Neuronal stem cell (in vitro differentiated cells): ENCODE measurements around the gene SPOP.

Source experiments
- DNase-seq: peaks from one replicate; pipeline ENCODE4 v3.0.0-alpha.2; 2013; ENCODE audit warnings: low spot score
- H2AFZ ChIP-seq: one replicate; pipeline ENCODE4 v1.6.1; 2013; ENCODE audit warnings: mild to moderate bottlenecking, low read length, inconsistent platforms
- H2AK5ac ChIP-seq: 2 replicates; pipeline ENCODE4 v1.6.1; 2013; ENCODE audit warnings: low read depth, mild to moderate bottlenecking, inconsistent platforms, low read length, moderate library complexity, mixed read lengths
- H2BK120ac ChIP-seq: 2 replicates; pipeline ENCODE4 v1.6.1; 2013; ENCODE audit warnings: low read depth, mild to moderate bottlenecking, inconsistent platforms, low read length, moderate library complexity, mixed read lengths
- H2BK12ac ChIP-seq: one replicate; pipeline ENCODE4 v1.6.1; 2013; ENCODE audit warnings: low read length, inconsistent platforms
- H2BK15ac ChIP-seq: 2 replicates; pipeline ENCODE4 v1.6.1; 2013; ENCODE audit warnings: mild to moderate bottlenecking, low read length, inconsistent platforms, mixed read lengths
- H2BK5ac ChIP-seq: one replicate; pipeline ENCODE4 v1.6.1; 2013; ENCODE audit warnings: inconsistent platforms, mild to moderate bottlenecking, low read length, moderate library complexity
- H3K14ac ChIP-seq: one replicate; pipeline ENCODE4 v1.6.1; 2013; ENCODE audit warnings: low read length, inconsistent platforms
- H3K18ac ChIP-seq: 2 replicates; pipeline ENCODE4 v1.6.1; 2013; ENCODE audit warnings: low read length, inconsistent platforms
- H3K23ac ChIP-seq: 2 replicates; pipeline ENCODE4 v1.6.1; 2013; ENCODE audit warnings: low read depth, mild to moderate bottlenecking, mixed read lengths, low read length, inconsistent platforms; ENCODE audit not compliant: poor library complexity
- H3K27ac ChIP-seq: replicated peaks from 3 replicates; pipeline ENCODE4 v1.5.1; 2013; ENCODE audit warnings: low read length, inconsistent platforms
- H3K27me3 ChIP-seq, 3 experiments: 2 replicates each; pipeline ENCODE4 v1.6.1; 2013; ENCODE audit warnings: low read length in 3 of 3, mild to moderate bottlenecking in 2 of 3, inconsistent platforms in 1 of 3, low read depth in 1 of 3, mixed read lengths in 1 of 3, moderate library complexity in 1 of 3; ENCODE audit not compliant: control insufficient read depth in 3 of 3, insufficient read depth in 3 of 3
- H3K36me3 ChIP-seq, 2 donors: replicated peaks in 1 of 2; 2 replicates each; pipeline ENCODE4 v1.6.1; 2013; ENCODE audit warnings: low read length in 2 of 2; ENCODE audit not compliant: control insufficient read depth in 2 of 2, insufficient read depth in 2 of 2
- H3K4ac ChIP-seq: 2 replicates; pipeline ENCODE4 v1.6.1; 2013; ENCODE audit warnings: inconsistent platforms, mild to moderate bottlenecking, low read length, moderate library complexity
- H3K4me1 ChIP-seq, 2 donors: 1 replicate in 1 of 2; 2 replicates in 1 of 2; pipeline ENCODE4 v1.6.1; 2013; ENCODE audit warnings: low read length in 2 of 2, low read depth in 1 of 2; ENCODE audit not compliant: control insufficient read depth in 2 of 2, insufficient read depth in 1 of 2
- H3K4me2 ChIP-seq: one replicate; pipeline ENCODE4 v1.6.1; 2013; ENCODE audit warnings: mild to moderate bottlenecking, low read length, inconsistent platforms; ENCODE audit not compliant: insufficient read depth, poor library complexity, severe bottlenecking
- H3K4me3 ChIP-seq, 2 donors: 2 replicates each; pipeline ENCODE4 v1.5.1; 2013; ENCODE audit warnings: low read length in 2 of 2, mild to moderate bottlenecking in 2 of 2, inconsistent platforms in 1 of 2, moderate library complexity in 1 of 2
- H3K79me1 ChIP-seq: one replicate; pipeline ENCODE4 v1.6.1; 2013; ENCODE audit warnings: low read depth, mild to moderate bottlenecking, inconsistent platforms, low read length, moderate library complexity
- H3K9ac ChIP-seq: one replicate; pipeline ENCODE4 v1.6.1; 2013; ENCODE audit warnings: mild to moderate bottlenecking, low read depth, low read length, inconsistent platforms; ENCODE audit not compliant: poor library complexity
- H3K9me3 ChIP-seq, 2 donors: replicated peaks in 1 of 2; 2 replicates each; pipeline versions ENCODE3 to v1.6.1; 2013; ENCODE audit warnings: low read length in 2 of 2, mild to moderate bottlenecking in 2 of 2, inconsistent platforms in 1 of 2, low read depth in 1 of 2, mixed read lengths in 1 of 2, moderate library complexity in 1 of 2; ENCODE audit not compliant: control insufficient read depth in 2 of 2, insufficient read depth in 1 of 2
- H4K8ac ChIP-seq: one replicate; pipeline ENCODE4 v1.6.1; 2013; ENCODE audit warnings: low read depth, mild to moderate bottlenecking, inconsistent platforms, low read length, moderate library complexity
- H4K91ac ChIP-seq: one replicate; pipeline ENCODE4 v1.6.1; 2013; ENCODE audit warnings: low read length, low read depth, mild to moderate bottlenecking, inconsistent platforms; ENCODE audit not compliant: poor library complexity
- WGBS, 2 donors: extraction: QIAGEN DNeasy Blood & Tissue Kit; methylation state at CpG; one replicate each; pipeline ENCODE4 v1.1.7; 2013; ENCODE audit warnings: missing lambda C conversion rate in 2 of 2, mixed read lengths in 1 of 2; ENCODE audit not compliant: insufficient read length in 2 of 2, insufficient replicate concordance in 1 of 2; ENCODE audit errors: extremely low coverage in 2 of 2; 5-methylcytosine and 5-hydroxymethylcytosine counted together

SPOP gene

DNA sequence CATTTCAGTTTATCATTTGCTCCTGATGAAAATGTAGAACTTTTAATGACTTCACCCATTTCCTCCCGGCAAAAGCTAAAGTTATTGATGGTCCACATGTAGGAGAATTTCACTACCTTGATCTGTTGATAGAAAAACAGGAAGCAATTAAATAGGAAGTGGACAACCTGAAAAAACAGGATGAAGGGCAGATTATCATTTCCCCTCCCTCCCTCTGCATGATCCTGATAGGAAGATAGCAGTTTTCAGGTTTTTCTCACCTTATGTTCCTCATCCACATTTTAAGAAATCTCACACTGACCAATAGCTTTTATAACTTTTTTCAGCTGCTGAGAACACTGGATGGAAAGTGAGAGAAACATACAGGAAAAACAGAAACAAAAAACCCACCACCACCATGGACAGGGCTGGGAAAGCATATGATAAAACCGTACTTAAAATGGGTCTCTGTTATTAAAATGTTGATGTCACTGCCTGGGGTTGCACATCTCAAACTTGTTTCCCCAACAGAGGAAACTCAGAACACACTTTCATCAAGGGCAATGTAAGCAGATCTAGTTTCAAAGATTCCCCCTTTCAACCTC is 55.9 kb downstream of the SPOP start:
- H3K9ac ChIP-seq = no peak overlapping the region
- H2AK5ac ChIP-seq = no peak overlapping the region
- no peaks in the 10 kb centered on the region for H3K79me1 ChIP-seq
- no peak overlapping the region for H2AFZ ChIP-seq
- no peak overlapping the region for H3K14ac ChIP-seq
- no peaks in the 10 kb centered on the region for H3K4me1 ChIP-seq
- DNase-seq = no peak
- H3K18ac ChIP-seq = no peak overlapping the region
- peaks cover 16 to 60% of the 10 kb centered on the region in 2 donors for H3K36me3 ChIP-seq
- no peak overlapping the region for H2BK5ac ChIP-seq
- H4K8ac ChIP-seq = no peak overlapping the region
- no peak overlapping the region for H3K4me3 ChIP-seq
- H3K27ac ChIP-seq = no peak overlapping the region
- no peak overlapping the region for H2BK120ac ChIP-seq
- H2BK15ac ChIP-seq = no peak overlapping the region
- WGBS, 2 donors = no CpG with 5 or more reads among the region's 2 CpGs
- no peak overlapping the region for H2BK12ac ChIP-seq
- no peak overlapping the region for H4K91ac ChIP-seq
- no peaks in the 10 kb centered on the region for H3K27me3 ChIP-seq
- H3K23ac ChIP-seq = no peak overlapping the region
- no peak overlapping the region for H3K4me2 ChIP-seq
- H3K4ac ChIP-seq = no peak overlapping the region
- H3K9me3 ChIP-seq = no peaks in the 10 kb centered on the region

GRCh38 chr17:49621420-49621819 is 56.5 kb downstream of the SPOP start:
- H2BK15ac ChIP-seq = no peak overlapping the region
- H3K79me1 ChIP-seq = no peaks in the 10 kb centered on the region
- H2BK5ac ChIP-seq = no peak overlapping the region
- H3K27ac ChIP-seq = no peak overlapping the region
- DNase-seq = no peak
- no peaks in the 10 kb centered on the region for H3K4me1 ChIP-seq
- H3K27me3 ChIP-seq = no peaks in the 10 kb centered on the region
- no peak overlapping the region for H2AK5ac ChIP-seq
- H3K14ac ChIP-seq = no peak overlapping the region
- H3K4me2 ChIP-seq = no peak overlapping the region
- no peak overlapping the region for H3K4ac ChIP-seq
- H4K91ac ChIP-seq = no peak overlapping the region
- H3K9me3 ChIP-seq = no peaks in the 10 kb centered on the region
- H2BK120ac ChIP-seq = no peak overlapping the region
- H2BK12ac ChIP-seq = no peak overlapping the region
- no peak overlapping the region for H3K4me3 ChIP-seq
- H4K8ac ChIP-seq = no peak overlapping the region
- no peak overlapping the region for H2AFZ ChIP-seq
- peaks cover 22 to 66% of the 10 kb centered on the region in 2 donors for H3K36me3 ChIP-seq
- no peak overlapping the region for H3K23ac ChIP-seq
- H3K9ac ChIP-seq = no peak overlapping the region
- no peak overlapping the region for H3K18ac ChIP-seq

DNA sequence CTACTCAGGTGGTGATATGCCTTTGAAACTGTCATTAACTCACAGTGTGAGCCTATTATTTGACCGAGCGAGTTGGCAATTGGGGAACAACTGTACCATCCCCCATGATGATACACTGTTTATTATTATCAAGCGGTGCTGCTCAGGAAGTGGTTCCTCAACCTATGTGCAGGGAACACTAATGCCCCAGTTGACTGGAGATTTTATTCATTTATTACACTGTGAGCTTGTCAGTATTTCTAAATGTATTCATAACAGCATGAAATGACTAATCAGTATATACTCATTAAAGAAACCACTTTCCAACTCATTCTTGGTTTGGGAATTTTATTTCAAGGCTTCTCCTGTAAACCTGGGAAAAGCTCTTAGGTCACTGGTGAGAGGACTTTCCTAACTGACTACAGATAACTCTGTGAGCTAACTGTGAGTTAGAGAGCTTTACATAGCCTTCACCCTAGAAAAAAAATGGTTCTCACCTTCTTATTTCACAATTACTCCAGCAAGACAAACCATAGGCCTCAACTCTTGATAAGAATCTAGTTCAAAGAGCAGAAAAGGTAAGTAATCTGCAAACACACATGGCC is 59.8 kb downstream of the SPOP start:
- Histone ChIP-seq H3K4me3 (no peak overlapping the region), H3K14ac (no peak overlapping the region), H3K23ac (no peak overlapping the region)

DNA sequence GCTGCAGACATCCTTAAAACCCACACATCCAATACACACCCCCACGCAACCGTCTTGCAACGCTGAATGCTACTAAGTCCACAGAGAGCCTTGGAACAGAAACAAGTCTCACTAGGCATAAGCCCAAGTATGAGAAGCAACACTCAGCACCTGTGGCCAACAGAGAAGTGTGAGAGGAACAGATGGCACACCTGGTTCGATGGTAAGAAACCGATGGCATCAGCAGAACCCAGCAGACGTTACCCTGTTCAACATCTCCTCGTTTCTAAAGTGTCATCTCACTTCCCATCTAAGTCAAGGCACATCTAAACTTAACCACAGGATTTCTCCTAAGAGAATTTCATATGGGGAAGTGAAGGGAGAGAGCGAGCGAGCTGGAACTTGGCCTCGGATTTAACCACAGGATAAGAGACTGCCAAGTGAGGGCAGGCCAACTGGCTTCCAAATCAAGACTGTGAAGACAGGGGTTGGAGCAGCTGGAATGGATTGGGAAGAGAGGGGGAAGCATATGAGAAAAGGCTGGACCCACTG is 61.2 kb downstream of the SPOP start:
- H3K4ac ChIP-seq = no peak overlapping the region
- no peak overlapping the region for H3K4me3 ChIP-seq
- no peak overlapping the region for H2BK120ac ChIP-seq
- H3K9ac ChIP-seq = no peak overlapping the region
- H3K4me2 ChIP-seq = no peak overlapping the region
- peaks cover 26 to 93% of the 10 kb centered on the region in 2 donors for H3K36me3 ChIP-seq
- H3K23ac ChIP-seq = no peak overlapping the region
- no peaks in the 10 kb centered on the region for H3K4me1 ChIP-seq
- no peak overlapping the region for H4K91ac ChIP-seq
- WGBS, 2 donors = no CpG with 5 or more reads among the region's 10 CpGs
- H2BK5ac ChIP-seq = no peak overlapping the region
- no peaks in the 10 kb centered on the region for H3K9me3 ChIP-seq
- no peak overlapping the region for H4K8ac ChIP-seq
- no peak overlapping the region for H2AK5ac ChIP-seq
- H3K27ac ChIP-seq = no peak overlapping the region
- H2AFZ ChIP-seq = no peak overlapping the region
- H3K18ac ChIP-seq = no peak overlapping the region
- H3K27me3 ChIP-seq = no peaks in the 10 kb centered on the region
- H2BK12ac ChIP-seq = no peak overlapping the region
- H3K79me1 ChIP-seq = no peaks in the 10 kb centered on the region
- DNase-seq = no peak
- no peak overlapping the region for H3K14ac ChIP-seq
- no peak overlapping the region for H2BK15ac ChIP-seq

More for the DNA sequence above, 59.8 kb downstream of the SPOP start:
- no peak for DNase-seq
- Histone ChIP-seq H2AK5ac (no peak overlapping the region), H3K36me3 (peaks cover 30 to 91% of the 10 kb centered on the region in 2 donors), H2BK120ac (no peak overlapping the region), H3K4me2 (no peak overlapping the region), H2BK5ac (no peak overlapping the region), H3K18ac (no peak overlapping the region), H3K9me3 (no peaks in the 10 kb centered on the region), H2AFZ (no peak overlapping the region), H2BK12ac (no peak overlapping the region), H3K79me1 (no peaks in the 10 kb centered on the region), H3K4me1 (no peaks in the 10 kb centered on the region), H3K27me3 (no peaks in the 10 kb centered on the region), H4K91ac (no peak overlapping the region), H3K27ac (no peak overlapping the region), H4K8ac (no peak overlapping the region), H3K4ac (no peak overlapping the region), H3K9ac (no peak overlapping the region), H2BK15ac (no peak overlapping the region)
- no CpG with 5 or more reads among the region's 3 CpGs for WGBS, 2 donors
